Embryonic facial prominence (tissue), 1 donor: ENCODE data around the gene SCFD2.
A peak's percentile ranks its signal among the peaks of the same experiment; 100 is the strongest.
"Not testable (repeated sequence)": the region's sequence is repeated elsewhere in the genome, so short reads cannot be mapped to it uniquely, and the experiment has no call there.

Experiments
- DNase-seq: peaks from one replicate; pipeline ENCODE4 v3.0.0-alpha.2; 2016; ENCODE audit errors: extremely low spot score

SCFD2 gene

DNA sequence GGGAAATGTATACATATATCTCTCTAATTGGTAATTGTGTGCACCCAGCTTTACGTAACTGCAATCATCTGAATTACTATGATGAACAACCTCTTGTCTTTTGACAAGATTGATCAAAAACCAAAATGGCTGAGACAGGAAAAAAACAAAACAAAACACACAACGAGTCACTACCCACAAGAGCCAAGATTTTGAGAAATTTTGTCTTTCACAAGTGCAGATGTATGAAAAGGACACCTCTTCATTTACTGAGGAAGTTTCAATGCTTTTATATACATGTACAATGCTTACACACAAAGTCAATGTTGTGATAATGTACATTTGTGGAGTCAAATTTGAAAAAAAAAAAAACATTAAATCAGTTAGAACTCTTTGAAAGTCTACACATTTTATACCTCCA, 224.6 kb downstream of the SCFD2 start:
- no peak for DNase-seq

- DNase-seq: not testable (repeated sequence)
These were observed 226.6 kb downstream of the SCFD2 start for GRCh38 chr4:53139256-53139655.

DNA sequence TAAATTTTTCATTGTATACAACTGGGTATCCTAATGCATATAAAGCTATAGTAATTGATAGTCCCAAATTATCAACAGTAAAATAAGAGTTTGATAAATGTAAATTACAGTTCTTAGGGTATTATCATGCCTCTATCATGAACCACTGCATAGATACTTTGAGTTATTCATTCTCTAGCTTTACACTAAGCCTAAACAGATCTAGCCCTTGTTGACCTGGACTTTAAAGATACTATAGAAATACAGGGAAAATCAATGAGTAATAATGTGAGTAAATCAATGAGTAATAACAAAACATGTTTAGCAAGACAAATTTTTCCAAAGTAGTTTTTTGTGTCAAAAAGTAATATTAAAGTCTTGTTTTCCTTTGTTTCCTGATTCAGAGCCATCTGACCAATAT, 228.4 kb downstream of the SCFD2 start:
- no peak for DNase-seq

DNA sequence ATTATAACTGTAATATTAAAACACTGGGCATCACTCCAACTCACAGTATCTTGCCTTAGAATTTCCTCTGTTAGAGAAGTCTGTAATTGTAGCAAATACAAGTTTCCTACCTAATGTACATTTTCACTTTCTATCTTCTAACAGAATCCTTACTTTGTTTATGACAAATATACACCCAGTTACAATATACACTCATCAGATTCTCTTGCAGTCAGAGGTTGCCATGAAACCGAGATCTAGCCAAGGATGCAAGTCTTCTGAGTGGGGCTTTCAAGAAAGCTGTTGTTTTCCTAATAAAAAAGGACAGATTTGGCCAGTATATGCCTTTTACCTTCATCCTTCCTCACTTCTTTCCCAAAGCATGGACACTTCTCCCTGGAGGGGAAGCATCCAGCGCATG, 228.9 kb downstream of the SCFD2 start:
- DNase-seq: no peak

DNA sequence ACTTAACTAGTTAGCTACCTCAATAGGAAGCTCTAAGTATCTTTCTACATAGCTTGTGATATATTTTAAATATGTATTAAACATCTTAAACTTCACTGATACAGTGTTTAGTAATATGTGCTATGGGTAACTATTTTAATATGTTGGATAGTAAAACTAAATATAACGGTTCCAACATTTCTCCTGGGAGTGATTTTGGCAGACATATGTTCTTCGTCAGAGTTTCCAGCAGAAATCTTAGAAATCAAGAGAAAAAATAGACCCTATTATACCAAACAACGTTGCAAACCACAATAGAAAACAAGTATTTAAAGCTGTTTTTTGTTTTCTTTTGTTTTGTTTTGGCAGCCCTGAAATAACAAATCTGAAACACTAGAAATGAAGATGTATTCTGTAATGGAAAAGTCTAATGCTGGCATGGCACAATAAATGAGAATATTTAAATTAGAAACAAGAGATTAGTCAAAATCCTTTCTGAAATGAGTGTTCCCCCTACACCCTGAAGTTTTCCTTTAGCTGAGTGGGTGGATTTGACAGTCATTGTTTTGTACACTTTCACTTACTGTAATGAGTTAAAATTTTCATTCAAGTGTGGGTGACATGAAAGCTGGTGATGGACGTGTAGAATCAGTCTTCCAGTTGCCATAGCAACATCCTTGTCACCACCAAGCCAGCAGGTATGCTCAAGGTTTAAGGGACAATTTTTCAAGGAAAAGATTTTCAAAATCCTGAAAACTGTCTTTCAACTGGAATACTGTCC, 233.5 kb downstream of the SCFD2 start:
- DNase-seq: peak; percentile 66

DNA sequence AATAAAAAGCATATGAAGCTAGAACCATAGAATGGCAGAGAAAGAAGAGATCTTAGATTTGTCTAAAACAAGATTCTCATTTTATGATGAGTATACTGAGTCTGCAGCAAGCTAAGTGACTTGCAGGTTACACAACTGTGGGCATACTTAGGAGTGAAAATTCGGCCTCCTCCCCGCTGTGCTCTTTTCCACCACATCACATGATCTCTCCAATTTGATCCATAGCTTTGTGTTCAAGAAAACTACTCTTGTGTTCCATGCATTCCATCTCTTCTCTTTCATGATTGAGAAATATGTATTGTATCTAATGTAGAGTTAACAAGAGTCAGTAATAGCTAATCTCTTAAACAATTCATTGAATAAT, 234.3 kb downstream of the SCFD2 start:
- no peak for DNase-seq

DNA sequence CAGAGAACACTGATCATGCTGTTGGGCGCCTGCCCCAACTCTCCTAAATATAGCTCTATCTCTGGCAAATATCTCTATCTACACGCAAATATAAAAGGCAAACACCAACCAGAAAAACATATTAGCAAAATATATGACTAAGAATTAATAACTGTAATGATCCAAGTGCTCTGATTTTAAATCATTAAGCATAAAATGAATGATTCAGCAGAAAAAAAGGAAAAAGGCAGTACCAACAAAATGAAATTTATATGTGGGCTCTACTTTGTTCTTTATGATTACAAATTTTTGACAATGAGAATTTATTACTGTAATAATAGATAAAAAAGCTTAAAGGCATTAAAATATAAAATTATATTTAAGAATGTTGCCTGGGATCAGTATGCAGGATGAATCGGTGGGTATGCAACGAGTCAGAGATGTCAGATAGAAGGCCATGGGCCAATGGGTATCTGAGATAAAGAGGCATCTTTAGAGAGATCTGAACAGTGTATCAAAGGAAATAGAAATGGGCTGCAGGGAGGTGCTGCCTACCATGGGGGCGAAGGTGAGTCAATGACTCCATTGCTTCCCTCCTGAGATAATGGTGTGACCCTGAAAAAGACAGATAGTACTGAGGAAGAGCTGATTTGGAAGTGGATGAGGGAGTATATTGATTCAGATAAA, 234.8 kb downstream of the SCFD2 start:
- no peak for DNase-seq

- DNase-seq: no peak
These were observed 237.0 kb downstream of the SCFD2 start for GRCh38 chr4:53128706-53129357.

- no peak for DNase-seq
These were observed 237.6 kb downstream of the SCFD2 start for GRCh38 chr4:53128231-53128630.

- DNase-seq: no peak
These were observed 238.5 kb downstream of the SCFD2 start for GRCh38 chr4:53127365-53127764.

GRCh38 chr4:53126099-53126498, 239.8 kb downstream of the SCFD2 start:
- DNase-seq: no peak

GRCh38 chr4:53123819-53124218, 242.0 kb downstream of the SCFD2 start:
- no peak for DNase-seq

GRCh38 chr4:53123171-53123570, 242.7 kb downstream of the SCFD2 start:
- no peak for DNase-seq

DNA sequence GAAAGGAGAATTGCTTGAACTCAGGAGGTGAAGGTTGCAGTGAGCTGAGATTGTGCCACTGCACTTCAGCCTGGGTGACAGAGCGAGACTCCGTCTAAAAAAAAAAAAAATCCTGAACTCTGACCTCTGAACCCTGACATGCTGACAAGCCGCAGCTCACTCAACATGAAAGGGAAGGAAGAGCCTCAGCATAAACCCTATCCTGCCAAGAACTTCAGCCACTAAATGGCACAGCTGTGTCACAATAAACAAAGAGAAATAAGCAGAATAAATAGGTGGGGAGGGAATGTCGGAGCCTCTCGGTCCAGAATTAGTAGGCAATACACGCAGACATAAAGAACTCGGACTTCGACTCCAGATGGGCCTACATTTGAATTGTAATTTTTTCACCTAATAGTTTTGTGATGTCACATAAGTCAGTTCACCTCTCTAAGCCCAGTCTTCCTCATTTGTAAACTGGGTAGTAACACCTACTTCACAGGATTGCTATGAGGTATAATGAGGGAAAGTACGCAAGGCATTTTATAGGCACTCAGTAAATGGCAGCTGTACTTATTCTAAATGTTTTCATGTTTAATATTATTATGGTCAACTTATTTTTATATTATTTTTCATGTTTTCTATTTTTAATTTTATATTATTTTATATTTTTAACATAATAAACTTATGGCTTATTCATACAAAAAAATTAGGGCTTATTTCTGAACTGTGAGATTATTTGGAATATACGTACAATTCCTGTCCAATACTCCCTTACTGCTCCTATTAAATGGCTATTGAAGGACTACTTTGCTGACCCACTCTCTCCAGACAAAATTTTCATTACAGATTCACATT, 243.4 kb downstream of the SCFD2 start:
- DNase-seq: no peak

- no peak for DNase-seq
These were observed 244.5 kb downstream of the SCFD2 start for GRCh38 chr4:53121264-53121865.

DNA sequence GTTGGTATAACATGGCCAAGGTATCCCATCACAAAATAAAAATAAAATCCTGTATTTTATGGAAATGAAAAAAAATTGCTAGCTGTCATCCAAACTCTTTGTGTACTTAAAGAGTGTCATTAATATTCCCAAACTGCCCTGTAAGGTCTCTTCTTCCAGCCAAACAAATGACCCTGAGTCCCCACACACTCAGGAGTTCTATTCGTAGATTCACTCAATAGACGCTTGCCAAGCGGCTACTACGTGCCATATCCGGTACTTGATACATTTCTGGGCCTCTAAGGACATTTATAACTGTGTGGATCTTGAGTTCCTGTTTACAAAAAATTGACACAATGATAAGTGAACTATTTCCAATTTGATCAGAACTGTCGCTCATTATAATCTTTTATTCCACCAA, 245.1 kb downstream of the SCFD2 start:
- no peak for DNase-seq

GRCh38 chr4:53119680-53120079, 246.2 kb downstream of the SCFD2 start:
- DNase-seq: peak; percentile 18

GRCh38 chr4:53118676-53119075, 247.2 kb downstream of the SCFD2 start:
- DNase-seq: no peak

DNA sequence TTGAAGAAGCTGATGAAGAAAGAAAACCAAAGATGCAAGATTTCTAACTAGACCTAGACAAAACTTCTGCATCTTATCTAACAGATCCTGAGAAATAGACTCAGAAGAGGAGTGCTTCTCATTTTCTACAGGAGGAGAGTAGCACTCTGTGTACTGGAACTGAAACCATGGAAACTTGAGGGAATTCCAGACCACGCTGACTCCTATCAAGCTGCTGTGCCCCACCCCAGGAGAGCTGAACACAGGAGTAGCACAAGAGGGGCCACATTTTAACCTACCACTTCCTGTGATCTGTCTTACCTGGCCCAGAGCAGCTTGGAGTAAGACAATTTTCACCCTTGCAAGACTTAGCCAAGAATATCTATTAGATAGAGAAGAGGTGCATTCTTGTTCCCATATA, 248.9 kb downstream of the SCFD2 start:
- DNase-seq: no peak

DNA sequence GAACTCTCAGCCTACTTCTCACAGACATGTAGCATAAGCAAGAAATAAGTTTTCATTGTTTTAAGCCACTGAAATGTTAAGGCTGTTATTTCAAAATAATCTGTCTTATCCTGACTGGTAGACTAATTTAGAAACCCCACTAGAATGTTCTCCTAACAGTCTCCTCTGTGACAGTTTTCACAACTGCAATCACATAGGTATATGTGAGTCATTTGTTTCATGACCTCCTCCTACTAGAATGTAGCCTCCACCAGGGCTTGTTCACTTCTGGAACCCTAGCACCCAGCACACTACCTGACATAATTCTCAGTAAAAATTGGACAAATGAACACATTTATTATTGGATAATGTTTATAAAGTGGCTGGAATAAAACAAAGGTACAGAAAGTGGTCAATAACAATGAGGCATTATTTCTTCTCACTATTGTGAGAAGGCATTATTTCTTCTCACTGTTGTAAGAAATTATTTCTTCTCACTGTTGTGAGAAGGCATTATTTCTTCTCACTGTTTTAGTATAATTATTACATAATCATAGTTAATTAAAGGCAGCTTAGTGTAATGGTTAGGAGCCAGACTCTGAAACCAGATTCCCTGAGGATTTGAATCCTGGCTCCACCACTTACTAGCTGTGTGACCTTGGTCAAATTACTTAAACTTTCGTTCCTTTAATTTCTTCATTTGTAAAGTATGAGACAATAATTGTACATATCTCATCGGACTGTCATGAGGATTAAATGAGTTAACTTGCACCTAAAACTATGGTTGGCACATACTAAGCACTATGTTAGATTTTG, 252.2 kb downstream of the SCFD2 start:
- no peak for DNase-seq

DNA sequence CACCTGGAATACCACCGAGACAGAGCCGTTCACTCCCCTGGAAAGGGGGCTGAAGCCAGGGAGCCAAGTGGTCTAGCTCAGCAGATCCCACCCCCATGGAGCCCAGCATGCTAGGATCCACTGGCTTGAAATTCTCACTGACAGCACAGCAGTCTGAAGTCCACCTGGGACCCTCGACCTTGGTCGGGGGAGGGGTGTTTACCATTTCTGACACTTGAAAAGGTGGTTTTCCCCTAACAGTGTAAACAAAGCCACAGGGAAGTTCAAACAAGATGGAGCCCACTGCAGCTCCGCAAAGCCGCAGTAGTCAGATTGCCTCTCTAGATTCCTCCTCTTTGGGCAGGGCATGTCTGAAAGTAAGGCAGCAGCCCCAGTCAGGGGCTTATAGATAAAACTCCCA, 260.5 kb downstream of the SCFD2 start:
- DNase-seq: no peak
